IMR-90 (cell line): ENCODE results near the gene KRTAP10-5. TPM values are rescaled to one million over a fixed set of nuclear protein-coding genes. Genes with fewer than 3 reads are reported as not detected.

Source experiments
- ATAC-seq: fragments of 200-7000 bp; cut with Tn5 transposase; 2 replicates; pipeline ENCODE4 v1.9.1; 2020; ENCODE audit warnings: low read depth, mild to moderate bottlenecking, moderate library complexity
- BruUV-seq: library from RNA; stranded (reverse); fragments of 400-500 nt; replicated peaks from 2 replicates; lab custom pipeline; 2021; lab: Mats Ljungman, UMichigan
- CTCF ChIA-PET: fragments of 300-600 bp; formaldehyde crosslinking; extraction: SDS; loops from one replicate; lab custom pipeline; 2021; ENCODE audit warnings: antibody characterized with exemption; lab: Yijun Ruan, JAX
- POLR2A ChIA-PET: fragments of 300-600 bp; sonication (Branson Sonifier 250); formaldehyde crosslinking; loops from one replicate; lab custom pipeline; 2022; ENCODE audit warnings: antibody characterized with exemption; ENCODE audit not compliant: unreplicated experiment; lab: Charles Lee
- DNase-seq: peaks from one replicate; pipeline ENCODE4 v3.0.0; 2013
- H2AFZ ChIP-seq: replicated peaks from 2 replicates; pipeline ENCODE3; 2013; ENCODE audit warnings: low read length, mild to moderate bottlenecking; ENCODE audit not compliant: poor library complexity
- H2AK5ac ChIP-seq: 2 replicates; pipeline ENCODE4 v1.6.1; 2013; ENCODE audit warnings: low read depth, low read length, inconsistent platforms
- H2AK9ac ChIP-seq: replicated peaks from 2 replicates; pipeline ENCODE3; 2013; ENCODE audit warnings: mild to moderate bottlenecking, low read depth, low read length, moderate library complexity; ENCODE audit not compliant: poor library complexity
- H2BK120ac ChIP-seq: 2 replicates; pipeline ENCODE4 v1.6.1; 2013; ENCODE audit warnings: low read depth, low read length, inconsistent platforms
- H2BK15ac ChIP-seq: 3 replicates; pipeline ENCODE4 v1.6.1; 2013; ENCODE audit warnings: low read depth, low read length, inconsistent platforms
- H2BK20ac ChIP-seq: 2 replicates; pipeline ENCODE4 v1.6.1; 2013; ENCODE audit warnings: low read depth, mild to moderate bottlenecking, inconsistent platforms, low read length, moderate library complexity
- H2BK5ac ChIP-seq: 2 replicates; pipeline ENCODE4 v1.6.1; 2013; ENCODE audit warnings: mild to moderate bottlenecking, low read depth, low read length, inconsistent platforms; ENCODE audit not compliant: poor library complexity, severe bottlenecking
- H3K14ac ChIP-seq: replicated peaks from 2 replicates; pipeline ENCODE4 v1.6.1; 2013; ENCODE audit warnings: low read depth, low read length, inconsistent platforms
- H3K18ac ChIP-seq: 2 replicates; pipeline ENCODE4 v1.6.1; 2013; ENCODE audit warnings: low read depth, low read length, control low read depth
- H3K23ac ChIP-seq: 2 replicates; pipeline ENCODE4 v1.6.1; 2013; ENCODE audit warnings: low read depth, low read length, inconsistent platforms
- H3K27ac ChIP-seq: 2 replicates; pipeline ENCODE4 v1.5.1; 2013; ENCODE audit warnings: mild to moderate bottlenecking, control low read depth, low read length; ENCODE audit not compliant: insufficient read depth
- H3K27me3 ChIP-seq: 2 replicates; pipeline ENCODE4 v1.6.1; 2013; ENCODE audit warnings: low read length; ENCODE audit not compliant: control insufficient read depth, insufficient read depth
- H3K36me3 ChIP-seq: 2 replicates; pipeline ENCODE4 v1.6.1; 2013; ENCODE audit warnings: low read length, mixed read lengths; ENCODE audit not compliant: control insufficient read depth, insufficient read depth
- H3K4ac ChIP-seq: 2 replicates; pipeline ENCODE4 v1.6.1; 2013; ENCODE audit warnings: low read depth, low read length, inconsistent platforms
- H3K4me1 ChIP-seq: 2 replicates; pipeline ENCODE4 v1.6.1; 2013; ENCODE audit warnings: low read length, mixed read lengths; ENCODE audit not compliant: control insufficient read depth, insufficient read depth
- H3K4me2 ChIP-seq: 2 replicates; pipeline ENCODE4 v1.6.1; 2013; ENCODE audit warnings: low read depth, mild to moderate bottlenecking, control low read depth, low read length, moderate library complexity
- H3K4me3 ChIP-seq: 2 replicates; pipeline ENCODE4 v1.5.1; 2013; ENCODE audit warnings: low read depth, mild to moderate bottlenecking, control low read depth, low read length, moderate library complexity; ENCODE audit not compliant: insufficient read depth
- H3K56ac ChIP-seq: 2 replicates; pipeline ENCODE4 v1.6.1; 2013; ENCODE audit warnings: low read length, inconsistent platforms; ENCODE audit not compliant: insufficient read depth; ENCODE audit errors: extremely low read depth
- H3K79me1 ChIP-seq, 2 experiments: 2 replicates each; pipeline ENCODE4 v1.6.1; 2013; ENCODE audit warnings: low read length in 2 of 2, inconsistent platforms in 1 of 2, low read depth in 1 of 2
- H3K9ac ChIP-seq: 2 replicates; pipeline ENCODE4 v1.6.1; 2013; ENCODE audit warnings: low read depth, low read length, control low read depth
- H3K9me1 ChIP-seq: 2 replicates; pipeline ENCODE4 v1.6.1; 2013; ENCODE audit warnings: low read length, inconsistent platforms; ENCODE audit not compliant: insufficient read depth
- H3K9me3 ChIP-seq: 2 replicates; pipeline ENCODE4 v1.6.1; 2013; ENCODE audit warnings: low read length; ENCODE audit not compliant: control insufficient read depth, insufficient read depth
- H4K20me1 ChIP-seq: 2 replicates; pipeline ENCODE4 v1.6.1; 2013; ENCODE audit warnings: low read length, inconsistent platforms; ENCODE audit not compliant: insufficient read depth
- H4K5ac ChIP-seq: 2 replicates; pipeline ENCODE4 v1.6.1; 2013; ENCODE audit warnings: mild to moderate bottlenecking, low read depth, low read length, control low read depth
- H4K8ac ChIP-seq, 2 experiments: 2 replicates each; pipeline ENCODE4 v1.6.1; 2013; ENCODE audit warnings: low read depth in 2 of 2, low read length in 2 of 2, control low read depth in 1 of 2, inconsistent platforms in 1 of 2
- H4K91ac ChIP-seq: 2 replicates; pipeline ENCODE4 v1.6.1; 2013; ENCODE audit warnings: low read depth, low read length, inconsistent platforms; ENCODE audit not compliant: insufficient read depth
- CHD1 ChIP-seq: IDR thresholded peaks from 2 replicates; pipeline ENCODE4 v1.6.1; 2012; ENCODE audit warnings: low read depth, low read length, improper control_type of control experiment
- MAFK ChIP-seq: IDR thresholded peaks from 2 replicates; pipeline ENCODE4 v1.6.1; 2012; ENCODE audit warnings: low read depth, low read length, improper control_type of control experiment
- NFE2L2 ChIP-seq: fragments of 150-350 bp; IDR thresholded peaks from 2 replicates; pipeline ENCODE4 v1.6.1; 2016; ENCODE audit warnings: low read depth, mild to moderate bottlenecking, low read length
- POLR2A ChIP-seq: IDR thresholded peaks from 2 replicates; pipeline ENCODE4 v1.6.1; 2012; ENCODE audit warnings: mild to moderate bottlenecking, low read depth, low read length
- RAD21 ChIP-seq: IDR thresholded peaks from 2 replicates; pipeline ENCODE4 v1.6.1; 2012; ENCODE audit warnings: low read length, improper control_type of control experiment
- RCOR1 ChIP-seq: IDR thresholded peaks from 2 replicates; pipeline ENCODE4 v1.6.1; 2012; ENCODE audit warnings: mild to moderate bottlenecking, low read length, improper control_type of control experiment; ENCODE audit not compliant: insufficient replicate concordance
- SMC3 ChIP-seq: fragments of 150-350 bp; IDR thresholded peaks from 2 replicates; pipeline ENCODE4 v1.6.1; 2016; ENCODE audit warnings: low read depth, mild to moderate bottlenecking, antibody characterized with exemption, low read length, moderate library complexity
- WGBS, 2 experiments: methylation state at CpG; one replicate each; pipeline versions ENCODE4 v1.1.5 to v1.1.7; 2013; ENCODE audit warnings: missing lambda C conversion rate in 2 of 2; ENCODE audit not compliant: insufficient read length in 1 of 2; ENCODE audit errors: extremely low coverage in 2 of 2; 5-methylcytosine and 5-hydroxymethylcytosine counted together
- dilution Hi-C: fragments of 300-500 bp; cut with HindIII; formaldehyde crosslinking; loops from one replicate; pipeline ENCODE4 v1.14.3; 2018; ENCODE audit warnings: low sequenced_read_pairs; ENCODE audit not compliant: unreplicated experiment
- in situ Hi-C: fragments of 300-500 bp; cut with MboI; formaldehyde crosslinking; loops from 3 replicates; pipeline ENCODE4 v1.14.3; 2019; ENCODE audit warnings: low sequenced_read_pairs, inconsistent platforms, mixed read lengths
- intact Hi-C: fragments of 100-400 bp; cut with micrococcal nuclease; formaldehyde crosslinking; loops from 2 replicates; pipeline ENCODE4 v1.10.0; 2022
- polyA plus RNA-seq, 3 experiments: library from polyadenylated mRNA; depleted of rRNA; stranded (reverse); fragments of >200 nt; gene quantifications; 2 replicates each; pipeline ENCODE4 v1.2.3, GENCODE V29; 2012; ENCODE audit warnings: low replicate concordance in 1 of 3
- total RNA-seq: library from RNA; depleted of rRNA; stranded (reverse); fragments of >200 nt; gene quantifications from 2 replicates; pipeline ENCODE4 v1.2.3, GENCODE V29; 2012

KRTAP10-5 gene
- total and polyA plus RNA-seq, 2 of the 4 experiments (the other 2 are of a cell fraction), result not detected

DNA sequence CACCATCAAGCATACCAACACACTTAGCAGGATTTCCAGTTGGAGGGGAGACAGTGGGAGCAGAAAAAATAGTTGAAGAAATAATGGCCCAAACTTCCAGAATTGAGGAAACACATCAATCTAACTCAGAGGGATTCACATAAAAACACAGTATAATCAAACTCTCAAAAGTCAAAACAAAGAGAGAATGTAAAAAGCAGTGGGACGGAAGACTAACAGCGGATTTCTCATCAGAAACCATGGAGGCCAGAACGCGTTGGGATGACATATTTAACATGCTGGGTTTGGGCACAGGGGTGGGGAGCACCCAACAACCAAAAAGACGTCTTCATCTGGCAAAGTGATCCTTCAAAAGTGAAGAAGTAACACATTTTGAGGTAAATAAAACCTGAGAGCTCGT lies 39.5 kb upstream of the KRTAP10-5 start:
- Histone ChIP-seq H3K4me1 (no peaks in the 10 kb centered on the region), H2AK5ac (no peak overlapping the region), H4K91ac (no peak overlapping the region), H3K14ac (no peak overlapping the region), H4K8ac (no peak overlapping the region), H2BK20ac (no peak overlapping the region), H3K36me3 (no peaks in the 10 kb centered on the region), H3K4ac (no peak overlapping the region), H2AK9ac (no peak overlapping the region), H4K5ac (no peak overlapping the region), H4K20me1 (no peaks in the 10 kb centered on the region), H3K56ac (no peak overlapping the region), H3K4me3 (no peak overlapping the region), H3K4me2 (no peak overlapping the region), H3K27me3 (peaks cover 3% of the 10 kb centered on the region; the same call in 1 of the 2 replicates), H3K27ac (no peak overlapping the region), H2AFZ (no peak overlapping the region), H2BK5ac (no peak overlapping the region), H3K79me1 (no peaks in the 10 kb centered on the region), H3K9ac (no peak overlapping the region), H3K9me3 (peaks cover 1% of the 10 kb centered on the region; the same call in 1 of the 2 replicates), H3K18ac (no peak overlapping the region), H2BK120ac (no peak overlapping the region), H3K23ac (no peak overlapping the region), H3K9me1 (no peaks in the 10 kb centered on the region), H2BK15ac (no peak overlapping the region)
- ChIA-PET CTCF (no interaction called here), POLR2A (no interaction called here)
- in situ Hi-C loops, result no loop called here
- TF ChIP-seq RAD21 (no peak), RCOR1 (no peak), NFE2L2 (no peak), CHD1 (no peak), MAFK (no peak), POLR2A (no peak), SMC3 (no peak)
- ATAC-seq (no peak), DNase-seq (no peak)
- dilution Hi-C loops, result no loop called here
- intact Hi-C loops, result no loop called here
- WGBS, 2 experiments, result 33% methylated on average over 1 of the region's 6 CpGs; no CpG with 5 or more reads in 1 of the 2 experiments
- no TSS peak for BruUV-seq
